MM.1S (cell line): ENCODE results near the gene USP10.

Experiments
- CTCF ChIP-seq: fragments of 300-600 bp; sonication (generic); IDR thresholded peaks from 2 replicates; pipeline ENCODE4 v1.5.1; 2016; ENCODE audit warnings: antibody characterized with exemption, low read length, mixed read lengths
- EZH2 ChIP-seq: fragments of 300-600 bp; sonication (generic); optimal IDR thresholded peaks from 2 replicates; pipeline ENCODE3; 2017; ENCODE audit warnings: low read depth, mild to moderate bottlenecking, antibody characterized with exemption, low read length, mixed read lengths

DNA sequence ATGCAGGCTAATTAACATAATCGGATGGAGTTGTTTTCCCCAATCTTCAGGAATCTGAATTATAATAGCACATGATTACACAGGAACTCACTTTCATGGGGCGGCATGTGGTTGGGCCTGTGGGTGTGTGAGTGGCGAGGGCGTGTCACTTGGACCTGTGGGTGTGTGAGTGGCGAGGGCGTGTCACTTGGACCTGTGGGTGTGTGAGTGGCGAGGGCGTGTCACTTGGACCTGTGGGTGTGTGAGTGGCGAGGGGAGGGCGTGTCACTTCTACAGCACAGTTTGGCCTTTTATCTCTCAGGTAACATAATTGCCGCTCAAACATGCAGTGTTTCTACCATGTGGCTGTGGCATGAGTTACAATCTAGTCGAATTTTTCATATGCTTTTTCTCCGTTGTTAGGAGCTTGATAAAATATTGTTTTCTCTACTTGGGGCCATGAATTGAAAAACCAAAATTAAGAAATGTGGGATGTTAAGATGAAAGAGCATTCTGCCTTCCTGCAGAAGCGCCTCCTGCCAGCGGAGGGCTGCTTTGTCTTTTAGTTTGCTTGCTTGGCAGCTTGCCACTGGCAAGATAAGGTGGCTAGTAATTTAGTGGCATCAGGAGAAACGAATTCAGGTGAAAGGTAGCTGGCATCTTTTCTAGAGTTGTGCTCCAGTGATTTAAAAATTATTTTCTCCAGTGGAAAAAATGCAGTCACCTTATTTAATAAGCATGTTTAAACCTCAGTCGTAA is 36.2 kb downstream of the USP10 start:
- TF ChIP-seq CTCF (no peak), EZH2 (no peak)
